Nephron (organoid): ENCODE data around the gene SMYD3.
A peak's percentile ranks its signal among the peaks of the same experiment; 100 is the strongest.

Experiments
- H3K27ac Mint-ChIP-seq, 3 experiments: 2 replicates each; pipeline ENCODE4 v1.8.0; 2020; ENCODE audit warnings: mixed read lengths in 3 of 3, mild to moderate bottlenecking in 2 of 3, moderate library complexity in 1 of 3
- H3K27me3 Mint-ChIP-seq: 2 replicates; pipeline ENCODE4 v1.8.0; 2021; ENCODE audit warnings: low read depth, mild to moderate bottlenecking, moderate library complexity, mixed read lengths
- H3K36me3 Mint-ChIP-seq: 2 replicates; pipeline ENCODE4 v1.8.0; 2020; ENCODE audit warnings: low read depth, mixed read lengths
- H3K4me1 Mint-ChIP-seq: 2 replicates; pipeline ENCODE4 v1.8.0; 2020; ENCODE audit warnings: mixed read lengths
- H3K4me3 Mint-ChIP-seq, 3 experiments: 2 replicates each; pipeline ENCODE4 v1.8.0; 2020; ENCODE audit warnings: mild to moderate bottlenecking in 3 of 3, mixed read lengths in 3 of 3, moderate library complexity in 2 of 3
- H3K9me3 Mint-ChIP-seq: 2 replicates; pipeline ENCODE4 v1.8.0; 2020; ENCODE audit warnings: mixed read lengths
- CTCF ChIP-seq, 3 experiments: fragments of 200-600 bp; sonication (generic); IDR thresholded peaks; one replicate each; pipeline ENCODE4 v1.5.0; 2021; ENCODE audit warnings: antibody characterized with exemption in 3 of 3; ENCODE audit not compliant: unreplicated experiment in 3 of 3

SMYD3 gene

GRCh38 chr1:245999697-246000637 lies 507.1 kb downstream of the SMYD3 start:
- no peak overlapping the region for H3K4me3 Mint-ChIP-seq
- H3K4me1 Mint-ChIP-seq: peaks cover 39% of the 10 kb centered on the region
- no peaks in the 10 kb centered on the region for H3K9me3 Mint-ChIP-seq
- H3K36me3 Mint-ChIP-seq: no peaks in the 10 kb centered on the region
- no peaks in the 10 kb centered on the region for H3K27me3 Mint-ChIP-seq
- no peak for TF ChIP-seq CTCF (IDR thresholded peaks at IDR 0.05; ENCODE audit: unreplicated experiment in 3 of 3)
- peak overlapping the region in 2 of 3 experiments; percentile 43 to 96 for H3K27ac Mint-ChIP-seq

GRCh38 chr1:245997471-245998258 lies 509.4 kb downstream of the SMYD3 start:
- no peaks in the 10 kb centered on the region for H3K36me3 Mint-ChIP-seq
- H3K4me1 Mint-ChIP-seq: peaks cover 35% of the 10 kb centered on the region
- H3K9me3 Mint-ChIP-seq: no peaks in the 10 kb centered on the region
- H3K4me3 Mint-ChIP-seq: no peak overlapping the region
- H3K27ac Mint-ChIP-seq: peak overlapping the region in 2 of 3 experiments; percentile 14 to 46
- no peaks in the 10 kb centered on the region for H3K27me3 Mint-ChIP-seq
- no peak for TF ChIP-seq CTCF (IDR thresholded peaks at IDR 0.05; ENCODE audit: unreplicated experiment in 3 of 3)

- no peaks in the 10 kb centered on the region for H3K27me3 Mint-ChIP-seq
- H3K36me3 Mint-ChIP-seq: no peaks in the 10 kb centered on the region
- no peaks in the 10 kb centered on the region for H3K9me3 Mint-ChIP-seq
- H3K4me3 Mint-ChIP-seq: no peak overlapping the region
- TF ChIP-seq CTCF (IDR thresholded peaks at IDR 0.05; ENCODE audit: unreplicated experiment in 3 of 3): no peak
- H3K27ac Mint-ChIP-seq: peak overlapping the region in 2 of 3 experiments; percentile 46 to 94
- peaks cover 32% of the 10 kb centered on the region for H3K4me1 Mint-ChIP-seq
Measured at GRCh38 chr1:245996811-245997210, 510.3 kb downstream of the SMYD3 start.

- Mint-ChIP-seq H3K4me3 (no peak overlapping the region), H3K36me3 (no peaks in the 10 kb centered on the region), H3K9me3 (no peaks in the 10 kb centered on the region)
Measured at GRCh38 chr1:245995474-245995873, 511.6 kb downstream of the SMYD3 start.

GRCh38 chr1:245991266-245991665 lies 515.8 kb downstream of the SMYD3 start:
- peaks cover 3% of the 10 kb centered on the region for H3K9me3 Mint-ChIP-seq

More at GRCh38 chr1:245995474-245995873, 511.6 kb downstream of the SMYD3 start:
- no peaks in the 10 kb centered on the region for H3K27me3 Mint-ChIP-seq
- peaks cover 25% of the 10 kb centered on the region for H3K4me1 Mint-ChIP-seq
- H3K27ac Mint-ChIP-seq: peak overlapping the region in 2 of 3 experiments; percentile 16 to 26
- TF ChIP-seq CTCF (IDR thresholded peaks at IDR 0.05; ENCODE audit: unreplicated experiment in 3 of 3): no peak

More at GRCh38 chr1:245991266-245991665, 515.8 kb downstream of the SMYD3 start:
- no peak for TF ChIP-seq CTCF (IDR thresholded peaks at IDR 0.05; ENCODE audit: unreplicated experiment in 3 of 3)
- Mint-ChIP-seq H3K27me3 (no peaks in the 10 kb centered on the region), H3K4me3 (no peak overlapping the region), H3K27ac (peak overlapping the region in 1 of 3 experiments; percentile 60), H3K4me1 (peaks cover 30% of the 10 kb centered on the region), H3K36me3 (no peaks in the 10 kb centered on the region)
